ENCODE results near the gene MLIP.
"Not testable (repeated sequence)": the region's sequence is repeated elsewhere in the genome, so short reads cannot be mapped to it uniquely, and the experiment has no call there.

Gene MLIP, protein sequence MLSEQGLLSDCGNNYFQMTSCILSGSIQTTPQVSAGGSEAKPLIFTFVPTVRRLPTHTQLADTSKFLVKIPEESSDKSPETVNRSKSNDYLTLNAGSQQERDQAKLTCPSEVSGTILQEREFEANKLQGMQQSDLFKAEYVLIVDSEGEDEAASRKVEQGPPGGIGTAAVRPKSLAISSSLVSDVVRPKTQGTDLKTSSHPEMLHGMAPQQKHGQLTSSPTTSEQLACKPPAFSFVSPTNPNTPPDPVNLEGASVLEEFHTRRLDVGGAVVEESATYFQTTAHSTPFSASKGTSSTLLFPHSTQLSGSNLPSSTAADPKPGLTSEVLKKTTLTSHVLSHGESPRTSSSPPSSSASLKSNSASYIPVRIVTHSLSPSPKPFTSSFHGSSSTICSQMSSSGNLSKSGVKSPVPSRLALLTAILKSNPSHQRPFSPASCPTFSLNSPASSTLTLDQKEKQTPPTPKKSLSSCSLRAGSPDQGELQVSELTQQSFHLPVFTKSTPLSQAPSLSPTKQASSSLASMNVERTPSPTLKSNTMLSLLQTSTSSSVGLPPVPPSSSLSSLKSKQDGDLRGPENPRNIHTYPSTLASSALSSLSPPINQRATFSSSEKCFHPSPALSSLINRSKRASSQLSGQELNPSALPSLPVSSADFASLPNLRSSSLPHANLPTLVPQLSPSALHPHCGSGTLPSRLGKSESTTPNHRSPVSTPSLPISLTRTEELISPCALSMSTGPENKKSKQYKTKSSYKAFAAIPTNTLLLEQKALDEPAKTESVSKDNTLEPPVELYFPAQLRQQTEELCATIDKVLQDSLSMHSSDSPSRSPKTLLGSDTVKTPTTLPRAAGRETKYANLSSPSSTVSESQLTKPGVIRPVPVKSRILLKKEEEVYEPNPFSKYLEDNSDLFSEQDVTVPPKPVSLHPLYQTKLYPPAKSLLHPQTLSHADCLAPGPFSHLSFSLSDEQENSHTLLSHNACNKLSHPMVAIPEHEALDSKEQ

DNA sequence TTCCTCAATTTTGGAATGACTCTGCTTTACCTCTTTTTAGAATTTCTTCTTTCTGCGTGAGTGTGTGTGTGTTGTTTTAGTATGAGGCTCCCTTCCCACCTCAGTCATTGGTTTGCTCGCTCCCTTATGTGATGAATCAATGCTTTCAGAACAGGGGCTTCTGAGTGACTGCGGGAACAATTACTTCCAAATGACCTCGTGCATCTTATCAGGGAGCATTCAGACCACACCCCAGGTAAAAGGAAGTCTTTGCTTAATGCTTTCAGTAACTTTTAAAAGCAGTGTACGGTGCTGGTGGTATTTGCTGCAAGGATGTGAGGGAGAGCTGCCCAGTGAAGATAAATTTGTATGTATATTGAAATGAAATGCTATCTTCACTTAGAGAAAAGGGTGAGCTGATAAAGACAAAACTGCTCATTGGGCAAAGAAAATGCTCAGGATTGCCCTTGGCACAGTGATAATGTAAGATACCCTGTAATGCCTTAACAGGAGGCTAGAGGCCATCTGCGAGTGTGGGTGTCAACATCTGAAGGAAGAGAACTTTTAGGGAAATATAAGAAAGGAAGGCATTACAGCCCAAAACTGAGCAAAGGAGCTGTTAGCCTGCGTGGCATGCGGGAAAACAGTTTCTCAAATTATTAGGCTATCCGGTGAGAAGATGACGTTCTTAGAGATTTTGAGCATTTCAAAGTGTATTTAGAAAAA lies at the start of gene MLIP:
Gene MLIP (plus strand): TSS at position 103 of the 705 bp plus-strand sequence. CDS start 37 bp downstream, at position 140.
- DNase-seq (ENCODE audit: low read depth), result no peak

GRCh38 chr6:54063228-54063539 lies 48.1 kb upstream of the MLIP start:
- no peak for DNase-seq (ENCODE audit: low read depth)

DNA sequence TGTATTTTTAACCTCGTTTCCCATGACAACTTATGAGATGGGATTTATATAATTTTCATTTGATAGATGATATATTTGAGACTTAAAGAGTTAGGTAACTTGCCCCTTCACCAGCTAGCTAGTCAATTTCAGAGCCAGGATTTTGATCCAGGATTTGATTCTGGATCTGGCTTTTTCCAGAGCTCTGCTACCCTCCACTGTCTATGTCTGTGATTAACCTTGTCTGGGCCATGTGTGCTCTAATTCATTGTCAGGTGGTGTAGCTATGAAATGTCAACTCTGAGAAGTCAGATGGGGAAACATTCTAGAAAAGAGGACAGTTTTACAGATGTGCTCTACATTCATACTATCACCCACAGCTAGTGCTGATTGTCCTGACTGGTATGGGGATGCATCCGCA lies 42.5 kb upstream of the MLIP start:
- DNase-seq (ENCODE audit: low read depth), result no peak

- DNase-seq (ENCODE audit: low read depth), result no peak
Measured at GRCh38 chr6:54070025-54070424, 41.2 kb upstream of the MLIP start.

GRCh38 chr6:54071821-54072340 lies 39.4 kb upstream of the MLIP start:
- no peak for DNase-seq (ENCODE audit: low read depth)

DNA sequence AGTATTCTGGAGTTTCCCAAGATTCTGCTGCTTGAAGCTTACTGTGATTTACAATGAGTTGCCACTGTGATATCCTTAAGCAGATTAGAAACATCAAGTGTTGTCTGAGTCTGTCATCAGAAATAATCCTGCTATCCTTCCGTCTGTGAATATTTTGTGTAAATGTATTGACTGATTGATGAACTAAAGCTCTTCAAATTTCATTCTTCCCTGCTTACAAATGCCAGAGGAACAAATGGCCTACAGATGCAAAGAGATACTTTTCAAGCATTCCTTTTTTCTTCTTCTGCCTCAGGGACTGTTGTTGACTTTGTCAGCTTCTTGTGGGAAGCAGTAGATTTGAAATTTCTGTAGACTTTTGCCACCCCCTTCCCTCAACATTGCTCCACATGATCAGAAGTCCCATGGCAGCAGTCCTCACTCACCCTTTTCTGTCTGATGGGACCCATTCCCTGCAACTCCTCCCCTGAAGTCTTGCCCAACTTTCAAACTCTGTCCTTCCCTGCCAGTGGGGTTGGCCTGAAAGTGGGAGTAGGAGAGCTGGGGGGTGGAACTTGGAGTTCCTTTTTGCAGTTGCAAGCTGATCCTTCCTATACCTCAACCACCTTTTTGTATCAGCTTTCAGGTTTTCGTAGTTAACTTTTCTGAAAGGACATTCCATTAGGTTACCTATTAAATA lies 38.5 kb upstream of the MLIP start:
- no peak for DNase-seq (ENCODE audit: low read depth)

DNA sequence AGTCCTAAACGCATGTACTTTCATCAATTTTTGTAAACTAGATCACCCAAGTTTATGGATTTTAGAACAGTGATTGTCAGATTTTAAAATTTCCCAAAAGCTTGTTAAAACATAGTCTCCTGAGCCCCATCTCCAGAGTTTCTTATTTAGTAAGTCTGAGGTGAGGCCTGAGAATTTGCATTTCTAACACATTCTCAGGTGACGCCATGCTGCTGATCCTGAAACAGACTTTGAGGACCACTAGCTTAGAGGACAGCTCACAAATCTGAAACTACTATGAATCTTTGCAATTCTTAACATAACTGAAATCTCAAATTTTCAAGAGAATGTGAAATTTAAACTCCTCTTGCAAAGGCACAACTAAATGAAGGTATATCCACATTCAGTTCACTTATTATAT lies 37.8 kb upstream of the MLIP start:
- no peak for DNase-seq (ENCODE audit: low read depth)

- no peak for DNase-seq (ENCODE audit: low read depth)
Measured at GRCh38 chr6:54074109-54074508, 37.1 kb upstream of the MLIP start.

DNA sequence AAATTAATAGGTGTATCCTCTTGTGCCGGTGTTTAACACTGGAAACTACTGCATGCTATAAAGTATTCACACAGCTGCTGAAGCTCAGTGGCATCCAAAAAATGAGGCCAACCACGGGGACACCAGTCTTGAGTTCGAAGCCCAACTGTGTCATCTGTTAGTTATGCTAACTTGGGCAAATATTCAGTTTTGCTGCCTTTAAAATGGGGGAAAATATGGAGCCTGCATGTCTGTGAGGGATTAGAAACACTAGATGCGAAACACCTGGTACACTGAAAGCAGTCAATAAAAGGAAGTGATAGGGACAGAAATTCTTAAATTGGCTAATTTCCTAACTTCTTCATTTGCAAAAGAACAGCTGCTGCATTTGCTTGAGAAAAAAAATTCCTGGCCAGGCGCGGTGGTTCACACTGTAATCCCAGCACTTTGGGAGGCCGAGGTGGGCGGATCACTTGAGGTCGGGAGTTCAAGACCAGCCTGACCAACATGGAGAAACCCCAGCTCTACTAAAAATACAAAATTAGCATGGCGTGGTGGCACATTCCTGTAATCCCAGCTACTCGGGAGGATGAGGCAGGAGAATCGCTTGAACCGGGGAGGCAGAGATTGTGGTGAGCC lies 36.6 kb upstream of the MLIP start:
- DNase-seq (ENCODE audit: low read depth), result no peak

- no peak for DNase-seq (ENCODE audit: low read depth)
Measured at GRCh38 chr6:54076159-54076789, 35.0 kb upstream of the MLIP start.

DNA sequence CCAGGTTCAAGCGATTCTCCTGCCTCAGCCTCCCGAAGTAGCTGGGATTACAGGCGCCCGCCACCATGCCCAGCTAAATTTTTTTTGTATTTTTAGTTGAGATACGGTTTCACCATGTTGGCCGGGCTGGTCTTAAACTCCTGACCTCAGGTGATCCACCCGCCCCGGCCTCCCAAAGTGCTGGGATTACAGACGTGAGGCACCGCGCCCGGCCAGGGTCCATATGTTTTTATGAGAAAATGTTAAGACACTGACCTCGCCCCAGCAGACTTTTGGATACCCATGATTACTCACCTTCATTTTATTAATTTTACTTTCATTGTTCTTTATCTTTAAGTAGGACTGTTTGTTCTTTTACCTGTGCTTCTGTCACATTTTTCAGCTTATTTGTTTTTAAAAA lies 29.7 kb upstream of the MLIP start:
- not testable (repeated sequence) for DNase-seq (ENCODE audit: low read depth)

GRCh38 chr6:54083287-54083686 lies 28.0 kb upstream of the MLIP start:
- no peak for DNase-seq (ENCODE audit: low read depth)

DNA sequence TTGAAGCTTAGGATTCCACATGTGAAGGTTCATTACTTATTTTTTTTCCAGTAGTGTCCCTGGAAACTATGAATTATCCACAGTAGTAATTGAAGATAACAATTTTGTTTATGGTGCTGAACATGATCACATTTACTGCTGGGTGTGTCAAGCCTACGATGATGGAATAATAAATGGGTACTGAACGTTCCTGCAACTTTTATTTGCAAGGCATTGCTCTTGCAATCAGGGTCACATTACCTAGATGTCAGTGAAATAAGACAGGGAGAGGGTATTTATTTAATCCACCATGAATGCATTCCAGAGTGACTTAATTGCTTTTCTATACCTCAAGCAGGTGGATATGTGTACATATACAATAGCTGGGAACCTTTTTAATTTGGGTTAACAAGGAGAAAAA lies 27.0 kb upstream of the MLIP start:
- DNase-seq (ENCODE audit: low read depth), result no peak

- no peak for DNase-seq (ENCODE audit: low read depth)
Measured at GRCh38 chr6:54085047-54085446, 26.2 kb upstream of the MLIP start.

DNA sequence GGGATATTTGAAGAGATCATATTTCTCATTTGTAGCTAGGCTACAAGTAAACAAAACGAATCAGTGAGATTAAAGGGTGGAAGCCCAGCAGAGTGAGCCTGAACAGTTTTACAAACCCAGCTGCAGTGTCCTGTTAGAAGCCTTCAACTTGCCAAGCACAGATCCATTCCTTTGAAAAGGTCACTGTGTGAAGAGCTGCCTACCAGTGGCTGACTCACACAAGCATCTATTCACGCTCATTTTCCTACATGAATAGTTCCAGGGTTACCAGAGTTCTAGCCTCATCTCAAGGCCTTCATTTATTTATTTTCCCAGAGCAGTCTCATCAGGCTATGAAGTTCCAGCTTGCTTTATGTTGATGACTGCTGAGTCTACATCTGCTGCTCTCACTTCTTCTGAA lies 25.7 kb upstream of the MLIP start:
- no peak for DNase-seq (ENCODE audit: low read depth)

DNA sequence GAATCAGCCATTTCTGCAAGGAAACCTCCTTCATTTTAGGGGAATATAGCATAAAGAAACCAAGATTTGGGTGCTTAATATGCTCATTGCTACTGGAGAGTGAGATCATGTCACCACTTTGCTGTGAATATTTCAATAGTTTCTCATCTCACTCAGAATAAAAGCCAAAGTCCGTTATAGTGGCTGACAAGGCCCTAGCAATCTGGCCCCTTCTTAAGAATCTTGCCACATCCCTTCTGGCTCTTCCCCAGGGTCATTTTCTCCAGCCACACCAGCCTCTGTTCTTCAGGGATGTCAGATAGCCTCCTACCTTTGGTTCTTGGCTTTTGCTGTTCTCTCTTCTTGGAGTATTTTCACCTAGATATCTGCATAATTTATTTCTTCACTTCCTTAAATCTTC lies 24.8 kb upstream of the MLIP start:
- DNase-seq (ENCODE audit: low read depth), result no peak

- DNase-seq (ENCODE audit: low read depth), result no peak
Measured at GRCh38 chr6:54087721-54088120, 23.5 kb upstream of the MLIP start.

DNA sequence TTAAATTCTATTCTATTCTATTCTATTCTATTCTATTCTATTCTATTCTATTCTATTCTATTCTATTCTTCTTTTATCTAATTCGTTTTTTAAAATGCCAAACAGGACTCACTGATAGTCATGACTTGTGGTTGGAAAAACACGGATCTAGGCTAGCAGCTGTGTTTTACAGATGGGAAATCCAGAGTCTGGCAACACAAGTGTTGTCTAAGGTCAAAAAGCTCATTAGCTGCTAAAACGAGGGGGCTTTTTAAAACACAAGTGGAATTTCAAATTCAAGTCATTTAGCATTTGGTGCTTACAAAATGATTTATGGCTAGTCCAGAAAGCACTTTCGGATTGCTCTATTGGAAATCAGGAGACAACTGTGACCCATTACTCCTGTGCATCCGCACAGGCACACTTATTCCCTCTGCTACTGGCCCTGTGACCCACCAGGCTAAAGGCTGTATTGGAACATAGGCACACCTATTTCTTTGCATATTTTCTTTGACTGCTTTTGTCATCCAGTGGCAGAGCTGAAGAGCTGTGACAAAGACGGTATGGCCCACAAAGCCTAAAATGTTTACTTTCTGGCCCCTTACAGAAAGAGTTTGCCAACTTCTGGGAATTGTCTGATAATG lies 17.8 kb upstream of the MLIP start:
- DNase-seq (ENCODE audit: low read depth), result no peak

DNA sequence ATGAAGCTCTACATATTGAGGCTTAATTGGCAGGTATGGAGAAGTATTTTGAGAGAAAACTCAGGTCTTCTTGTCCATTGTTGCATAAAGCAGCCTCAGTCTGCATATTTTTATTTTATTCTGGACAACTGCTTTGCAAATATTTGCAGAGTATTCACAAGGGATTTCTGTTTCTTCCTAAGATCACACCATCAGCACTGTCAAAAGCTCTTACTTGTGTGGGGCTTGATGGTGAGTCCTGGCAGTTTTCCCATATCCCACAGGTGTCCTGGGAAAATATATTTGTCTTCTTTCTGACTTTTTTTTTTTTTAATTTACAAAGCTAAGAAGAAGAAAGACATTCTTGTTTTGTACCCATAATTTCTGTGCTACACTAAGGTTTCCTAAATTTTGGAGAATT lies 16.9 kb upstream of the MLIP start:
- DNase-seq (ENCODE audit: low read depth), result no peak

DNA sequence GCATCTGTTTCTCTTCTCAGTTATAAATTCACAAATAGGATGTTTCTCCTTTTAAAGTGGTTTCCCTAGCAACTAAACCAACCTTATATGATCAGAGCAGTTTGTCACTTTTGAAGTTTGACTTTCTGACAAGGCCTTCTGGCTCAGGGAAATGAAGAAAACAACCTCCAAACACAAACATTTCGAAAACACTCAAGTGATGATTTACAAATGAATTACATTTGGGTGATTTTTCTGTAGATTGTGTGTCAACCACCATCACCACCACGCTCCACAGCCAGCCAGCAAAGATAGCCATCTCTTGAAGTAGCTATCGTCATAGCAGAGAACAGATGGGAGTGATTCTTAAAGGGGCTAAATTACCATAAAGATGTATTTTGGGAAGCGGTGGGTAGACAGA lies 16.5 kb upstream of the MLIP start:
- no peak for DNase-seq (ENCODE audit: low read depth)

Data from activated T-helper 1 cell treated with Interleukin-2 at 50 U/mL for 16 hours (primary cell).